ENCODE data around the gene MAN1A2. TPM values are rescaled to one million over a fixed set of nuclear protein-coding genes. Genes with fewer than 3 reads are reported as not detected.

Gene MAN1A2
- total RNA-seq, 1 experiment from 2014 or later = 33.4 TPM

- ChIA-PET CTCF (interaction anchor here (1.1 kb wide), 1 partner anchor 367 kb away, joined by 3 read pairs; no protein-coding TSS in a partner anchor), POLR2A (interaction anchor here (0.6 kb wide), 1 partner anchor 389 kb away, joined by 3 read pairs; no protein-coding TSS in a partner anchor)
Observed at GRCh38 chr1:117495068-117495467, 127.8 kb downstream of the MAN1A2 start.

GRCh38 chr1:117499071-117499470 lies 131.8 kb downstream of the MAN1A2 start:
- POLR2A ChIA-PET = no interaction called here

More at GRCh38 chr1:117495068-117495467, 127.8 kb downstream of the MAN1A2 start:
- Mint-ChIP-seq H3K9me3 (ENCODE audit: unreplicated experiment) (no peaks in the 10 kb centered on the region), H3K27ac (ENCODE audit: low read depth, unreplicated experiment) (no peak overlapping the region), H3K4me3 (ENCODE audit: unreplicated experiment) (no peak overlapping the region), H3K27me3 (ENCODE audit: insufficient read depth, unreplicated experiment) (no peaks in the 10 kb centered on the region), H3K4me1 (ENCODE audit: insufficient read depth, unreplicated experiment) (no peaks in the 10 kb centered on the region), H3K36me3 (ENCODE audit: insufficient read depth, unreplicated experiment) (peaks cover 18% of the 10 kb centered on the region)
- intact Hi-C loops (cut with micrococcal nuclease) = no loop called here
- DNase-seq (ENCODE audit: unreplicated experiment) = no peak
- no TSS peak for BruUV-seq (replicated peaks)
- TF ChIP-seq CTCF (IDR thresholded peaks at IDR 0.05; ENCODE audit: unreplicated experiment) = no peak

GRCh38 chr1:117500584-117500983 lies 133.3 kb downstream of the MAN1A2 start:
- BruUV-seq (replicated peaks) = no TSS peak
- no peak overlapping the region for H3K27ac Mint-ChIP-seq (ENCODE audit: low read depth, unreplicated experiment)
- no peak for DNase-seq (ENCODE audit: unreplicated experiment)
- H3K36me3 Mint-ChIP-seq (ENCODE audit: insufficient read depth, unreplicated experiment) = peaks cover 36% of the 10 kb centered on the region
- ChIA-PET POLR2A (no interaction called here), CTCF (interaction anchor here (1.0 to 5.7 kb wide), 2 partner anchors 12 to 258 kb away, joined by 5 to 19 read pairs; no protein-coding TSS in a partner anchor)
- TF ChIP-seq CTCF (IDR thresholded peaks at IDR 0.05; ENCODE audit: unreplicated experiment) = no peak
- H3K4me3 Mint-ChIP-seq (ENCODE audit: unreplicated experiment) = no peak overlapping the region
- no peaks in the 10 kb centered on the region for H3K27me3 Mint-ChIP-seq (ENCODE audit: insufficient read depth, unreplicated experiment)
- H3K9me3 Mint-ChIP-seq (ENCODE audit: unreplicated experiment) = no peaks in the 10 kb centered on the region
- intact Hi-C loops (cut with micrococcal nuclease) = loop anchor here (10.0 kb wide), 1 partner anchor 136 kb away; the partner anchor contains the start of gene MAN1A2
- H3K4me1 Mint-ChIP-seq (ENCODE audit: insufficient read depth, unreplicated experiment) = no peaks in the 10 kb centered on the region

More at GRCh38 chr1:117499071-117499470, 131.8 kb downstream of the MAN1A2 start:
- H3K4me1 Mint-ChIP-seq (ENCODE audit: insufficient read depth, unreplicated experiment) = no peaks in the 10 kb centered on the region
- no peak overlapping the region for H3K27ac Mint-ChIP-seq (ENCODE audit: low read depth, unreplicated experiment)
- no peak overlapping the region for H3K4me3 Mint-ChIP-seq (ENCODE audit: unreplicated experiment)
- intact Hi-C loops (cut with micrococcal nuclease) = no loop called here
- BruUV-seq (replicated peaks) = no TSS peak
- peaks cover 33% of the 10 kb centered on the region for H3K36me3 Mint-ChIP-seq (ENCODE audit: insufficient read depth, unreplicated experiment)
- TF ChIP-seq CTCF (IDR thresholded peaks at IDR 0.05; ENCODE audit: unreplicated experiment) = no peak
- DNase-seq (ENCODE audit: unreplicated experiment) = no peak
- H3K9me3 Mint-ChIP-seq (ENCODE audit: unreplicated experiment) = no peaks in the 10 kb centered on the region
- CTCF ChIA-PET = interaction anchor here (5.7 kb wide), 1 partner anchor 259 kb away, joined by 19 read pairs; no protein-coding TSS in a partner anchor
- no peaks in the 10 kb centered on the region for H3K27me3 Mint-ChIP-seq (ENCODE audit: insufficient read depth, unreplicated experiment)

- DNase-seq (ENCODE audit: unreplicated experiment) = no peak
- BruUV-seq (replicated peaks) = no TSS peak
- H3K4me1 Mint-ChIP-seq (ENCODE audit: insufficient read depth, unreplicated experiment) = no peaks in the 10 kb centered on the region
- H3K27ac Mint-ChIP-seq (ENCODE audit: low read depth, unreplicated experiment) = no peak overlapping the region
- CTCF ChIA-PET = interaction anchor here (0.7 to 5.7 kb wide), 2 partner anchors 257 to 274 kb away, joined by 3 to 19 read pairs; no protein-coding TSS in a partner anchor
- H3K9me3 Mint-ChIP-seq (ENCODE audit: unreplicated experiment) = no peaks in the 10 kb centered on the region
- H3K4me3 Mint-ChIP-seq (ENCODE audit: unreplicated experiment) = no peak overlapping the region
- POLR2A ChIA-PET = no interaction called here
- H3K36me3 Mint-ChIP-seq (ENCODE audit: insufficient read depth, unreplicated experiment) = peaks cover 34% of the 10 kb centered on the region
- TF ChIP-seq CTCF (IDR thresholded peaks at IDR 0.05; ENCODE audit: unreplicated experiment) = no peak
- intact Hi-C loops (cut with micrococcal nuclease) = loop anchor here (10.0 kb wide), 1 partner anchor 136 kb away; the partner anchor contains the start of gene MAN1A2
- no peaks in the 10 kb centered on the region for H3K27me3 Mint-ChIP-seq (ENCODE audit: insufficient read depth, unreplicated experiment)
Observed at GRCh38 chr1:117501281-117501680, 134.0 kb downstream of the MAN1A2 start.

All from MCF 10A (cell line).